ENCODE results near the gene CERK. TPM values are rescaled to one million over a fixed set of nuclear protein-coding genes. Genes with fewer than 3 reads are reported as not detected.
A peak's percentile ranks its signal among the peaks of the same experiment; 100 is the strongest.

The CERK gene
- total RNA-seq, 3 donors from 2014 or later: 23.3 to 37.3 (median 26.5) TPM

DNA sequence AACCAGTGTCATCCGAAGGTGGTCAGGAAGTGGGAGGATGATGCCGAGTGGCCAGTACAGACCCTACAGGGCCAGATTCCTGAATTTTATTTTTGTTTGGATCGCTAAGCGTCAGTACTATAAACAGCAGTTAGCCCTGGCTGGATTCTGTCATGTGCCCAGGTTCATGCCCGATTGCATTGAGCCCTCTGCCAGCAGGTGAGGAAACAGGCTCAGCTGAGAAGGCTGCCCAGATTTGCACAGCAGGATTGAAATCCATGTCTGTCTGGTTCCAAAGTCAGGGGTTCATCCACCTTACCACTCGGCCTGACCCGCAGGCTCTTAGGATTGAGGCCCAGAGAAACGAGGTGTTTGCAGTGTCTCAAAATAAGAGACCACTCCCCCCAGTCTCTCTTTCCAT is 15.3 kb upstream of the CERK start:
- Histone ChIP-seq H3K4me1 (peaks cover 0 to 6% of the 10 kb centered on the region in 2 donors), H3K27ac (peak overlapping the region; percentile 68 to 90), H3K36me3 (no peaks in the 10 kb centered on the region), H3K9me3 (no peaks in the 10 kb centered on the region), H3K27me3 (peaks cover 0 to 4% of the 10 kb centered on the region in 2 donors), H3K4me3 (no peak overlapping the region)
- TF ChIP-seq, protein P1, sequence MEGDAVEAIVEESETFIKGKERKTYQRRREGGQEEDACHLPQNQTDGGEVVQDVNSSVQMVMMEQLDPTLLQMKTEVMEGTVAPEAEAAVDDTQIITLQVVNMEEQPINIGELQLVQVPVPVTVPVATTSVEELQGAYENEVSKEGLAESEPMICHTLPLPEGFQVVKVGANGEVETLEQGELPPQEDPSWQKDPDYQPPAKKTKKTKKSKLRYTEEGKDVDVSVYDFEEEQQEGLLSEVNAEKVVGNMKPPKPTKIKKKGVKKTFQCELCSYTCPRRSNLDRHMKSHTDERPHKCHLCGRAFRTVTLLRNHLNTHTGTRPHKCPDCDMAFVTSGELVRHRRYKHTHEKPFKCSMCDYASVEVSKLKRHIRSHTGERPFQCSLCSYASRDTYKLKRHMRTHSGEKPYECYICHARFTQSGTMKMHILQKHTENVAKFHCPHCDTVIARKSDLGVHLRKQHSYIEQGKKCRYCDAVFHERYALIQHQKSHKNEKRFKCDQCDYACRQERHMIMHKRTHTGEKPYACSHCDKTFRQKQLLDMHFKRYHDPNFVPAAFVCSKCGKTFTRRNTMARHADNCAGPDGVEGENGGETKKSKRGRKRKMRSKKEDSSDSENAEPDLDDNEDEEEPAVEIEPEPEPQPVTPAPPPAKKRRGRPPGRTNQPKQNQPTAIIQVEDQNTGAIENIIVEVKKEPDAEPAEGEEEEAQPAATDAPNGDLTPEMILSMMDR (IDR thresholded peaks at IDR 0.05): no peak
- TF ChIP-seq POLR2A (IDR thresholded peaks at IDR 0.05): no peak
- no peak for TF ChIP-seq POLR2AphosphoS5 (IDR thresholded peaks at IDR 0.05)
- intact Hi-C loops (cut with DNase I; ENCODE audit: low total_unique reads): no loop called here
- no peak for DNase-seq (ENCODE audit: low spot score in 2 of 2)

DNA sequence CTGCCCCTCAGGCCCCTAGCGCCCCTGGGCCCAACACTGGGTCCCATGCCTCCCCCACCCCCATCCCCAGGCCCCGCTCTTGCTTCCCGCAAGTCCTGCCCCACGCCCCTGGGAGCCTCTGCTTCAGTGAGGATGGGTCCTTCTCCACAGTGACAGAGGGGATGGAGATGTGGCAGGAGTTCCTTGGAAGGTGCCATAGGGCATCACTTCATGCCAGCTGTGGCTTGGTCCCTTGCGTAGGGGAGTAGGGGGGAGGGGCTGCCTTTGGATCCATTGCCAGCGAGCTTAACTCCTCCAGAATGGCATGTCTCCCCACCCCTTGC is 14.9 kb upstream of the CERK start:
- Histone ChIP-seq H3K9me3 (no peaks in the 10 kb centered on the region), H3K36me3 (no peaks in the 10 kb centered on the region), H3K27ac (peak overlapping the region; percentile 0 to 90), H3K4me1 (peaks cover 0 to 6% of the 10 kb centered on the region in 2 donors), H3K4me3 (no peak overlapping the region), H3K27me3 (peaks cover 0 to 7% of the 10 kb centered on the region in 2 donors)
- TF ChIP-seq POLR2AphosphoS5 (IDR thresholded peaks at IDR 0.05): no peak
- TF ChIP-seq, protein P1 (IDR thresholded peaks at IDR 0.05): no peak
- TF ChIP-seq POLR2A (IDR thresholded peaks at IDR 0.05): no peak
- no peak for DNase-seq (ENCODE audit: low spot score in 2 of 2)
- intact Hi-C loops (cut with DNase I; ENCODE audit: low total_unique reads): no loop called here

DNA sequence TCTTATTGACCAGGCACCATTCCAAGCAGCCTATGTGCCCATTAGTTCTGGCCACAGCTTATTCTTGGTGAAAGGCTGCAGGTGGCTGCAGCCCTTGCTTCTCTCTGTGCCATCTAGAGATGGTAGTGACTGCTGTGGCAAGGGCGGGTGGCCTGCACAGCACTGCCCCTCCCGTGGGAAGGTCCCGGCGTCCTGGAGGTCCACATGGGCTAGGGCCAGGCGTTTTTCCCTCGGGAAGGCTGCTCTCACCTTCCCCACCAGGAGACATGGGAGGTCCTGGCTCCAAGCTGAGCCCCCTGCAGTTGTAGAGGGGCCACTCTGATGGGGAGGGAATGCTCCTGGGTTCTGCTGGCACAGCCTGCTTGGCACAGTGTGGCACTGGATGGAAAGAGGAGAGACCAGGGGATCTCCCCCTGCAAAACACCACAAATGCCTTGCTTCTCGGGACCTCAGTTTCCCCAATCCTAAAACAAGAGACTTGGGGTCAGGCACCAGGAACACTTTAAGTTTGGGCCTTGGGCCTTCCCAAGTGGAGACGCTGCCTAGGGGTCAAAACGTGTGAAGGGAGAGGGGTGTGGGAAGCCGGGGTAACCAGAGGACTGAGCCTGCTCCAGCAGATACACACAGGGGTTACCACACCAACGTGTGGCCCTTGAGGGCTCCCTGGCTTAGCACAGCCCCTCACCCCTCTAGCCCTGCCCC is 14.4 kb upstream of the CERK start:
- TF ChIP-seq POLR2A (IDR thresholded peaks at IDR 0.05) (no peak), POLR2AphosphoS5 (IDR thresholded peaks at IDR 0.05) (no peak)
- TF ChIP-seq, protein P1 (IDR thresholded peaks at IDR 0.05): no peak
- no peak for DNase-seq (ENCODE audit: low spot score in 2 of 2)
- no peak overlapping the region for H3K4me3 ChIP-seq
- peaks cover 0 to 8% of the 10 kb centered on the region in 2 donors for H3K27me3 ChIP-seq
- intact Hi-C loops (cut with DNase I; ENCODE audit: low total_unique reads): no loop called here
- H3K9me3 ChIP-seq: no peaks in the 10 kb centered on the region
- no peaks in the 10 kb centered on the region for H3K36me3 ChIP-seq
- peaks cover 0 to 6% of the 10 kb centered on the region in 2 donors for H3K4me1 ChIP-seq
- H3K27ac ChIP-seq: peak overlapping the region; percentile 0 to 90

DNA sequence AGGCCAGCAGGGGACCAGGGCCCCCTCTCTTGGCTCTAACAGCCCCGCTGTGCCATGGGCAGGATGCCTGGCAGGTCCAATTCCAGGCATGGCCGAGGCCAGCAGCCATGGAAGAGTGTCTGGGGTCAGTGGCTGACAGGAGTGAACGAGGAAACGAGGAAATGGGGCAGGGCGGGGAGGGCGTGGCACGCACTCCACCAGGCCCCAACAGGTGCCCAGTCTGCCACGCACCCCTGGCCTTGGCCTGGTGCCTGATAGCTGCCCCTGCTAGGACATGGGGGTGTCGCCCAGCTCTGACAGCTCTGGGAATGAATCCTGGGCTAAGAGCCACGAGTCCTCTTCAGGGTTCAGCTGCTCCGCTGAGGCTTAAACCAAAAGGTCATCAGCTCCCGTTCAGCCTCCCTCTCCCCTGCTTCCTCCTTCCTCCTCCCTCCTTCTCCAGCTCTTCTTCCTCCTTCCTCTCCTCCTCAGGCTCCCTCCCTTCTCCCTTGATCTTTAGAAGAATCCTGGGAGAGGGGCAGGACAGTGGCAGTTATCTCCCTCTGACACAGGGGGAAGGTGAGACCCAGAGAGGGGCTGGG is 12.9 kb upstream of the CERK start:
- Histone ChIP-seq H3K4me3 (no peak overlapping the region), H3K9me3 (no peaks in the 10 kb centered on the region), H3K4me1 (peaks cover 0 to 6% of the 10 kb centered on the region in 2 donors), H3K36me3 (no peaks in the 10 kb centered on the region), H3K27me3 (peaks cover 0 to 10% of the 10 kb centered on the region in 2 donors), H3K27ac (no peak overlapping the region)
- no peak for DNase-seq (ENCODE audit: low spot score in 2 of 2)
- TF ChIP-seq, protein P1 (IDR thresholded peaks at IDR 0.05): no peak
- TF ChIP-seq POLR2A (IDR thresholded peaks at IDR 0.05): no peak
- TF ChIP-seq POLR2AphosphoS5 (IDR thresholded peaks at IDR 0.05): no peak
- intact Hi-C loops (cut with DNase I; ENCODE audit: low total_unique reads): no loop called here

DNA sequence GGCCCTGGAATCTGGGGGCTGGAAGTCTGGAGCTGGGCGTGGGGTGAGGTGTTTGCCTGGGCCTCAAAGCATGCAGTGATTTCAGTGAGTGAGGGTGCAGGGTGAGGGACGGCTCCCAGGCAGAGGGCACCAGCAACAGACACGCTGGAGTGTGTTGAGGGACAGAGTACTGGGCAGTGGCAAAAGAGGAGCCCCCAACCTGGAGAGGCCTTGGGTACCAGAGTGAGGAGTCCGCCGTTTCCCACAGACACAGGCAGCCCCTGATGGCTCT is 12.4 kb upstream of the CERK start:
- H3K9me3 ChIP-seq: no peaks in the 10 kb centered on the region
- peaks cover 0 to 10% of the 10 kb centered on the region in 2 donors for H3K27me3 ChIP-seq
- H3K4me3 ChIP-seq: no peak overlapping the region
- H3K36me3 ChIP-seq: no peaks in the 10 kb centered on the region
- peaks cover 0 to 6% of the 10 kb centered on the region in 2 donors for H3K4me1 ChIP-seq
- intact Hi-C loops (cut with DNase I; ENCODE audit: low total_unique reads): no loop called here
- DNase-seq (ENCODE audit: low spot score in 2 of 2): no peak
- TF ChIP-seq, protein P1 (IDR thresholded peaks at IDR 0.05): no peak
- no peak for TF ChIP-seq POLR2AphosphoS5 (IDR thresholded peaks at IDR 0.05)
- TF ChIP-seq POLR2A (IDR thresholded peaks at IDR 0.05): no peak
- no peak overlapping the region for H3K27ac ChIP-seq
